GM18861 (cell line): ENCODE measurements around the gene DBX1.
"Not testable (repeated sequence)": the region's sequence is repeated elsewhere in the genome, so short reads cannot be mapped to it uniquely, and the experiment has no call there.

Experiments
- ATAC-seq: cut with Tn5 transposase; IDR thresholded peaks from one replicate; pipeline ENCODE4 v1.9.1; 2021; ENCODE audit not compliant: unreplicated experiment

The DBX1 gene

GRCh38 chr11:20161923-20162744 lies 1.9 kb upstream of the DBX1 start:
- ATAC-seq, result no peak

GRCh38 chr11:20161230-20161918 lies 1.1 kb upstream of the DBX1 start:
- no peak for ATAC-seq

- no peak for ATAC-seq
Measured at GRCh38 chr11:20159466-20160381, 551 bp downstream of the DBX1 start.

- no peak for ATAC-seq
Measured at GRCh38 chr11:20158597-20159257, 1.5 kb downstream of the DBX1 start.

- no peak for ATAC-seq
Measured at GRCh38 chr11:20157728-20158127, 2.5 kb downstream of the DBX1 start.

GRCh38 chr11:20156876-20157613 lies 3.2 kb downstream of the DBX1 start:
- no peak for ATAC-seq

GRCh38 chr11:20156280-20156875 lies 3.9 kb downstream of the DBX1 start:
- no peak for ATAC-seq

- no peak for ATAC-seq
Measured at GRCh38 chr11:20155683-20156279, 4.5 kb downstream of the DBX1 start.

GRCh38 chr11:20154381-20154780 lies 5.9 kb downstream of the DBX1 start:
- ATAC-seq, result no peak

GRCh38 chr11:20138707-20139106 lies 21.6 kb downstream of the DBX1 start:
- ATAC-seq, result no peak

GRCh38 chr11:20137637-20138036 lies 22.6 kb downstream of the DBX1 start:
- ATAC-seq, result no peak

- no peak for ATAC-seq
Measured at GRCh38 chr11:20134991-20135736, 25.1 kb downstream of the DBX1 start.

GRCh38 chr11:20132667-20133039 lies 27.6 kb downstream of the DBX1 start:
- ATAC-seq, result no peak

GRCh38 chr11:20131788-20132666 lies 28.2 kb downstream of the DBX1 start:
- no peak for ATAC-seq

- ATAC-seq, result no peak
Measured at GRCh38 chr11:20129665-20130064, 30.6 kb downstream of the DBX1 start.

GRCh38 chr11:20128528-20128825 lies 31.8 kb downstream of the DBX1 start:
- not testable (repeated sequence) for ATAC-seq

GRCh38 chr11:20127671-20128527 lies 32.4 kb downstream of the DBX1 start:
- ATAC-seq, result no peak
